Bladder microvascular endothelial cell (primary cell): ENCODE measurements around the gene FAM210B. TPM values are rescaled to one million over a fixed set of nuclear protein-coding genes. Genes with fewer than 3 reads are reported as not detected.

ENCODE experiments used
- total RNA-seq: library from RNA; depleted of rRNA; stranded (reverse); fragments of >200 nt; gene quantifications from 2 replicates; pipeline ENCODE4 v1.2.3, GENCODE V29; 2014

The FAM210B gene, protein sequence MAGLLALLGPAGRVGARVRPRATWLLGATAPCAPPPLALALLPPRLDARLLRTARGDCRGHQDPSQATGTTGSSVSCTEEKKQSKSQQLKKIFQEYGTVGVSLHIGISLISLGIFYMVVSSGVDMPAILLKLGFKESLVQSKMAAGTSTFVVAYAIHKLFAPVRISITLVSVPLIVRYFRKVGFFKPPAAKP
- 27.0 and 27.7 TPM in 2 replicates for total RNA-seq

DNA sequence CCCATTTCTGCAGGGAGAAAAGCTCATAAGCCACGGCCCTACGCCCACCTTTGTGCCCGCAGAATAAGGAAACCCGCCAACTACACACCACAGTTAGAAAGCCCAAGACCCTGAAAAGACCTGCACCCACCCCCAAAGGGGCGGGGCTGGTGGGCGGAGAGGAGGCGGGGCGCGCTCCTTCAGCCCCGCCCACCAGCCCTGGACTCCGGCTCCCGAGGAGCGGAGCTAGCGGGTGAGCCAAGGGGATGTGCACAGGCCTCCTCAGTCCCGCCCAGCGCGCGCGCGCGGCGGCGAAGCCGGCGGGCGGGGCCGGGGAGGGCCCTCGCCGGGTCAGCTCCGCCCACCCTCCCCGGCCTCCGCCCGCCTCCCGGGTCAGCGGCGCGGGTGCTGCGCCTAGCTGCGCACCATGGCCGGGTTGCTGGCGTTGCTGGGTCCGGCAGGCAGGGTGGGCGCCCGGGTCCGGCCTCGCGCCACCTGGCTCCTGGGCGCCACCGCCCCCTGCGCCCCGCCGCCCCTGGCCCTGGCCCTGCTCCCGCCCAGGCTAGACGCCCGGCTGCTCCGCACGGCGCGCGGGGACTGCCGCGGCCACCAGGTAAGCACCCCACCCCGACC is at the start of gene FAM210B:
Gene FAM210B, plus strand, starts transcription at position 375 of the 612 bp plus-strand sequence. Its CDS starts 32 bp downstream, at position 407.

DNA sequence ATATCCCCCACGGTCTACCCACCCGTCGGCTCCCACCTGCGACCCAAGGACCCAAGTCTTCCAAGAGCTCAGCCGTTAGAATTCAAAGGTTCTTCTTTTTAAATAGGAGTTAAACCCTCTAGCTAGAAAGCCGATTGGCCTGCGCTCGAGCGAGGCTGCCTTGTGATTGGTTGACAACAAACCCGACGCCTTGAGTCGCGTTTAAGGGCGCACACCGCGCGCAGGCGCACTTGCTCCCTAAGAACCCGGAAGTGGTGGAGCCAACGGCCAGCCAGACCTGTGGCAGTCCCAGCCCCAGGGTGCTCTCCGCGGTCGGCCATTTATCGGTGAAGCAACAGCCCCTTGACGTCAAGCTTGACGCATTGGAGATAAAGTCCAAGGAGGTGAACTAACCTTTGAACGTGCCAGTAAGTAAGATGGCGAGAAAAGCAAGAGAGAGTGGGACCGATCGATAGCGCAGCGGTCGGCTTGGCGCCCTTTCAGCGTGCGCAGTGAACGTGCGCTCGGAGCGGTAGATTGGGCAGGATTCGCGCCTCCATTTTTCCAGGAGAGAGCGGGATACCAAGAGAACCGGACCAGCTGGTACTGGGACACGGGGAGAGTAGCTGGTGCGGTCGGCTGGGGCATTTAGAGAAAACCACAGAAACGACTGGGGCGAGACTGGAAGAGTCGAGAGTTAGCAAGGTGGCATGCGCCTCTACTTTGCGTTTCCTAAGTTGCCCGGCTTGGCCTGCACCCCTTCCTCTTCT is 33.5 kb downstream of the FAM210B start, which contains the start of the genes AURKA and CSTF1:
Gene AURKA, minus strand, starts transcription at position 84 of the 749 bp plus-strand sequence. CDS start 4,018 bp downstream, outside the sequence.
Gene CSTF1, plus strand, starts transcription at position 514 of the 749 bp plus-strand sequence. CDS start 2,908 bp downstream, outside the sequence.

DNA sequence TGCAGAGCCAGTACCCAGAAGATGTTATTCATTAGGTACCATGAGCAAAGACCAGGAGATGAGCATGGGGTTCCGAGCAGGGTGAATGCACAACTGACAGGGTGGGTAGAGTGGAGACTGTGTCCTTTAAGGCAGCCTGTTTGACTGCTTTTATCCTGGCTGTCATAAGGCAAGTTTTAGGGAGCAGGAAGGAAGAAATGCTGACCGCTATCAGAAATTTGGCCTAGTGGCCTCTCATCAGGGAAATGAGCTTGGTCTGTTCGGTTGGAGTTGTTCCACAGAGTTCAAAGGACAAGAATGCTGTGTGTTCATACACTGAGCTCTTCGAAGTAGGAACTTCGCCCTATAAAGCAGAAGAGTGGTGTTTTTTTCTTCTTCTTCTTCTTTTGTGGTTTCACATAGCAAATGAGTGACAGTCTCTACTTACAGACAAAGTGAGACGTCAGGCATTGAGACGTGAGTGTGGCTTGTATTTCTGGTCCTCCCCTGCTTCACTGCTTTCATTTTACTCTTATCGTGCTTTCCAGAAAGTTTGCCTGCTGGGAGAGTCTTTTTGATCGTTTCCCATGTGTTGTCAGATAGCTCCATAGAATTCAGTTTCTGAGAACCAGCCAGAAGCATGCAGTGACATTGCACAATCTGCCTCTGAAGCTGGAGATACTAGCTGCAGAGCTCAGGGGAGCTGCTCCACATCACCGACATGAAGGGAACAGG is 53.1 kb downstream of the FAM210B start, which contains the start of gene CASS4:
Gene CASS4, plus strand, starts transcription at position 502 of the 714 bp plus-strand sequence. Its CDS starts 199 bp downstream, at position 701.

Other genes with a start within 250 kb of the FAM210B start
- gene MC3R, start 110.2 kb upstream of the FAM210B start, total RNA-seq = not detected in 2 replicates
- 18.8 and 30.9 TPM in 2 replicates for gene AURKA, start 33.2 kb downstream of the FAM210B start, total RNA-seq
- 19.4 and 44.6 TPM in 2 replicates for gene CSTF1, start 33.7 kb downstream of the FAM210B start, total RNA-seq
- gene CASS4, start 53.3 kb downstream of the FAM210B start, total RNA-seq = not detected in 2 replicates
- 70.7 and 94.8 TPM in 2 replicates for gene RTF2, start 109.7 kb downstream of the FAM210B start, total RNA-seq
- not detected in 2 replicates for gene FAM209A, start 165.8 kb downstream of the FAM210B start, total RNA-seq
- not detected in 2 replicates for gene FAM209B, start 174.3 kb downstream of the FAM210B start, total RNA-seq